Measurements from ENCODE around the gene GLP1R.

GRCh38 chr6:39082310-39082709 is 33.7 kb downstream of the GLP1R start:
- TF ChIP-seq POLR2A (IDR thresholded peaks at IDR 0.05; ENCODE audit: low read depth) (no peak), CTCF (IDR thresholded peaks at IDR 0.05) (no peak), POLR2AphosphoS5 (IDR thresholded peaks at IDR 0.05) (no peak)

All from esophagus muscularis mucosa (tissue), 3 donors.